ENCODE data around the gene PRSS38.

GRCh38 chr1:227888404-227889046 lies 73.0 kb downstream of the PRSS38 start:
- TF ChIP-seq, protein P1, sequence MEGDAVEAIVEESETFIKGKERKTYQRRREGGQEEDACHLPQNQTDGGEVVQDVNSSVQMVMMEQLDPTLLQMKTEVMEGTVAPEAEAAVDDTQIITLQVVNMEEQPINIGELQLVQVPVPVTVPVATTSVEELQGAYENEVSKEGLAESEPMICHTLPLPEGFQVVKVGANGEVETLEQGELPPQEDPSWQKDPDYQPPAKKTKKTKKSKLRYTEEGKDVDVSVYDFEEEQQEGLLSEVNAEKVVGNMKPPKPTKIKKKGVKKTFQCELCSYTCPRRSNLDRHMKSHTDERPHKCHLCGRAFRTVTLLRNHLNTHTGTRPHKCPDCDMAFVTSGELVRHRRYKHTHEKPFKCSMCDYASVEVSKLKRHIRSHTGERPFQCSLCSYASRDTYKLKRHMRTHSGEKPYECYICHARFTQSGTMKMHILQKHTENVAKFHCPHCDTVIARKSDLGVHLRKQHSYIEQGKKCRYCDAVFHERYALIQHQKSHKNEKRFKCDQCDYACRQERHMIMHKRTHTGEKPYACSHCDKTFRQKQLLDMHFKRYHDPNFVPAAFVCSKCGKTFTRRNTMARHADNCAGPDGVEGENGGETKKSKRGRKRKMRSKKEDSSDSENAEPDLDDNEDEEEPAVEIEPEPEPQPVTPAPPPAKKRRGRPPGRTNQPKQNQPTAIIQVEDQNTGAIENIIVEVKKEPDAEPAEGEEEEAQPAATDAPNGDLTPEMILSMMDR (IDR thresholded peaks at IDR 0.05 in 2 of 3, conservative IDR thresholded peaks at IDR 0.05 in 1 of 3; ENCODE audit: borderline replicate concordance in 1 of 3, insufficient read depth in 1 of 3, low read depth in 2 of 3, low read length in 2 of 3), result no peak
- TF ChIP-seq ZFX (IDR thresholded peaks at IDR 0.05), result no peak
- TF ChIP-seq REST (IDR thresholded peaks at IDR 0.05; ENCODE audit: low read depth), result no peak
- no peak for TF ChIP-seq RAD21 (IDR thresholded peaks at IDR 0.05; ENCODE audit: low read depth)
- TF ChIP-seq CEBPB (IDR thresholded peaks at IDR 0.05; ENCODE audit: low read depth), result no peak
- TF ChIP-seq SP1 (IDR thresholded peaks at IDR 0.05; ENCODE audit: low read depth), result no peak
- TF ChIP-seq EZH2 (IDR thresholded peaks at IDR 0.05), result no peak
- TF ChIP-seq POLR2AphosphoS5 (IDR thresholded peaks at IDR 0.05; ENCODE audit: low read depth, low read length), result no peak
